ENCODE results near the gene EXOC3L1.

Gene EXOC3L1

GRCh38 chr16:67146523-67147357 lies 43.2 kb downstream of the EXOC3L1 start:
- DNase-seq = no peak

- no peak for DNase-seq
Observed at GRCh38 chr16:67145746-67146145, 44.2 kb downstream of the EXOC3L1 start.

- no peak for DNase-seq
Observed at GRCh38 chr16:67144943-67145342, 45.0 kb downstream of the EXOC3L1 start.

GRCh38 chr16:67142342-67142741 lies 47.6 kb downstream of the EXOC3L1 start:
- DNase-seq = no peak

GRCh38 chr16:67141391-67141790 lies 48.5 kb downstream of the EXOC3L1 start:
- no peak for DNase-seq

GRCh38 chr16:67137605-67138004 lies 52.3 kb downstream of the EXOC3L1 start:
- no peak for DNase-seq
